Activated CD8-positive, alpha-beta T cell treated with anti-CD3 and anti-CD28 coated beads for 36 hours (primary cell): ENCODE results near the gene MAIP1. TPM values are rescaled to one million over a fixed set of nuclear protein-coding genes. Genes with fewer than 3 reads are reported as not detected.

Source experiments
- ATAC-seq: fragments of 200-7000 bp; cut with Tn5 transposase; one replicate; pipeline ENCODE4 v1.10.0; 2021; ENCODE audit warnings: mild to moderate bottlenecking, moderate library complexity
- CTCF ChIA-PET: fragments of 350-600 bp; sonication (Branson Sonifier 250); formaldehyde crosslinking; loops from one replicate; lab custom pipeline; 2021; ENCODE audit warnings: antibody characterized with exemption; lab: Charles Lee
- POLR2A ChIA-PET: fragments of 350-600 bp; sonication (Branson Sonifier 250); formaldehyde crosslinking; loops from one replicate; lab custom pipeline; 2021; ENCODE audit warnings: antibody characterized with exemption; lab: Charles Lee
- DNase-seq: peaks from one replicate; pipeline ENCODE4 v3.0.0-alpha.2; 2020
- H3K27ac Mint-ChIP-seq: one replicate; pipeline ENCODE4 v1.8.0; 2021; ENCODE audit warnings: mild to moderate bottlenecking, mixed read lengths
- H3K27me3 Mint-ChIP-seq: one replicate; pipeline ENCODE4 v1.8.0; 2021; ENCODE audit warnings: mixed read lengths
- H3K36me3 Mint-ChIP-seq: one replicate; pipeline ENCODE4 v1.8.0; 2021; ENCODE audit warnings: low read depth, mixed read lengths
- H3K4me1 Mint-ChIP-seq: one replicate; pipeline ENCODE4 v1.8.0; 2021; ENCODE audit warnings: low read depth, mixed read lengths
- H3K4me3 Mint-ChIP-seq: one replicate; pipeline ENCODE4 v1.8.0; 2021; ENCODE audit warnings: mild to moderate bottlenecking, moderate library complexity, mixed read lengths
- H3K9me3 Mint-ChIP-seq: one replicate; pipeline ENCODE4 v1.8.0; 2021; ENCODE audit warnings: mixed read lengths
- intact Hi-C: fragments of 100-400 bp; cut with micrococcal nuclease; formaldehyde crosslinking; loops from one replicate; pipeline ENCODE4 v1.10.0; 2022
- total RNA-seq, 2 experiments: library from RNA; stranded (reverse); gene quantifications; one replicate each; pipeline ENCODE4 v1.2.3, GENCODE V29; 2021
- TF ChIP-seq, protein P1 (sequence below): fragments of 200-600 bp; IDR thresholded peaks from one replicate; pipeline ENCODE4 v1.8.0; 2022; ENCODE audit warnings: antibody characterized with exemption, mild to moderate bottlenecking

MAIP1 gene
- total RNA-seq, 2 experiments from 2014 or later = 31.9 to 32.3 TPM

DNA sequence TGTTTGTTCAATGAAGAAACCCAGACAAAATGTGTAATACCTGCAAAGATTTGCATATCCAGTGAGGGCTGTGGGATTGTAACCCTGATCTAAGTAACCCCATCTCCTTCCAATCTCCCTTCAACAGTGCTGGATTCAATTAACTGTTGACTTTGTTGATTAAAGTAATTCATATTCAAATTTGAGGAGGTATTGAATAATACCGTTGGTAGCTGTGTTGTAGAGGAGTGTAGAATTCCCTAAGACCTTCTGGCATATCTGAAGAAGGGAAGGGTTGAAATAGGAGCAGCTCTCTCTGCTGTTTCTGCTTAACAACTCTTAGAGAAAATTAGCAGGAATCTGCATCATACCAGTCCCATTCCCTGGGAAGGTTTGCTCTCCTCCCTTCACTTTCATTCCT, 28.2 kb downstream of the MAIP1 start:
- TF ChIP-seq, protein P1, sequence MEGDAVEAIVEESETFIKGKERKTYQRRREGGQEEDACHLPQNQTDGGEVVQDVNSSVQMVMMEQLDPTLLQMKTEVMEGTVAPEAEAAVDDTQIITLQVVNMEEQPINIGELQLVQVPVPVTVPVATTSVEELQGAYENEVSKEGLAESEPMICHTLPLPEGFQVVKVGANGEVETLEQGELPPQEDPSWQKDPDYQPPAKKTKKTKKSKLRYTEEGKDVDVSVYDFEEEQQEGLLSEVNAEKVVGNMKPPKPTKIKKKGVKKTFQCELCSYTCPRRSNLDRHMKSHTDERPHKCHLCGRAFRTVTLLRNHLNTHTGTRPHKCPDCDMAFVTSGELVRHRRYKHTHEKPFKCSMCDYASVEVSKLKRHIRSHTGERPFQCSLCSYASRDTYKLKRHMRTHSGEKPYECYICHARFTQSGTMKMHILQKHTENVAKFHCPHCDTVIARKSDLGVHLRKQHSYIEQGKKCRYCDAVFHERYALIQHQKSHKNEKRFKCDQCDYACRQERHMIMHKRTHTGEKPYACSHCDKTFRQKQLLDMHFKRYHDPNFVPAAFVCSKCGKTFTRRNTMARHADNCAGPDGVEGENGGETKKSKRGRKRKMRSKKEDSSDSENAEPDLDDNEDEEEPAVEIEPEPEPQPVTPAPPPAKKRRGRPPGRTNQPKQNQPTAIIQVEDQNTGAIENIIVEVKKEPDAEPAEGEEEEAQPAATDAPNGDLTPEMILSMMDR = no peak
- no peaks in the 10 kb centered on the region for H3K9me3 Mint-ChIP-seq
- ATAC-seq (no peak), DNase-seq (no peak)
- no peak overlapping the region for H3K27ac Mint-ChIP-seq
- H3K36me3 Mint-ChIP-seq = no peaks in the 10 kb centered on the region
- H3K4me1 Mint-ChIP-seq = peaks cover 7% of the 10 kb centered on the region
- ChIA-PET POLR2A (no interaction called here), CTCF (interaction anchor here (1.1 to 4.7 kb wide), 2 partner anchors 487 to 499 kb away, joined by 6 to 41 read pairs; no protein-coding TSS in a partner anchor)
- no peaks in the 10 kb centered on the region for H3K27me3 Mint-ChIP-seq
- intact Hi-C loops = loop anchor here (5.0 to 10.0 kb wide), 2 partner anchors 171 to 494 kb away; no protein-coding TSS in a partner anchor
- H3K4me3 Mint-ChIP-seq = no peak overlapping the region

DNA sequence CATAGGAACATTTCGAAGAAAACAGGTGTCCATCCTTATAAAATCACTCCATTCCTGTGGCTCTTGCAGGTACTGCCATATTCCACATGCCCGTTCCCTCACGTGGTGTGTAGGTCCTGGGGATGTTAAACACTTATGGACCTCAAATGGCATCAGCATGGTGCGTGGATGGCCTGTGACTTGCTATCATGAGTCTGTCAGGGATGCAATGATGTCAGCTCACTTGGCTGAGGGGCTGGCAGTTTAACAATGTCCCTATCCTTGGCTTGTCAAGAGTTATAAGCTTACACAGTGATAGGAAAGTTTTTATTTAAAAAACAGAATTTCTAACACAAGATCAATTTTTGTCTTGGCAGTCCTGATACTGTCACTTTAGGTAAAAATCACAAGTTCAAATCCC, 28.8 kb downstream of the MAIP1 start:
- intact Hi-C loops = loop anchor here (5.0 to 10.0 kb wide), 2 partner anchors 171 to 493 kb away; no protein-coding TSS in a partner anchor
- H3K27ac Mint-ChIP-seq = no peak overlapping the region
- DNase-seq (no peak), ATAC-seq (no peak)
- no peaks in the 10 kb centered on the region for H3K9me3 Mint-ChIP-seq
- H3K36me3 Mint-ChIP-seq = no peaks in the 10 kb centered on the region
- H3K4me3 Mint-ChIP-seq = no peak overlapping the region
- TF ChIP-seq, protein P1 = no peak
- H3K27me3 Mint-ChIP-seq = no peaks in the 10 kb centered on the region
- ChIA-PET CTCF (interaction anchor here (0.7 to 4.7 kb wide), 8 partner anchors 11 to 502 kb away, joined by 3 to 41 read pairs (median 6); no protein-coding TSS in a partner anchor), POLR2A (no interaction called here)
- H3K4me1 Mint-ChIP-seq = peaks cover 2% of the 10 kb centered on the region

GRCh38 chr2:199984755-199985154, 29.4 kb downstream of the MAIP1 start:
- ChIA-PET POLR2A (interaction anchor here (0.6 kb wide), 1 partner anchor 289 kb away, joined by 3 read pairs; no protein-coding TSS in a partner anchor), CTCF (interaction anchor here (0.7 to 4.7 kb wide), 12 partner anchors 10 to 502 kb away, joined by 3 to 41 read pairs (median 5); no protein-coding TSS in a partner anchor)
- no peak overlapping the region for H3K27ac Mint-ChIP-seq
- peaks cover 2% of the 10 kb centered on the region for H3K4me1 Mint-ChIP-seq
- ATAC-seq (no peak), DNase-seq (no peak)
- intact Hi-C loops = loop anchor here (5.0 to 10.0 kb wide), 2 partner anchors 170 to 493 kb away; no protein-coding TSS in a partner anchor
- H3K9me3 Mint-ChIP-seq = no peaks in the 10 kb centered on the region
- no peaks in the 10 kb centered on the region for H3K27me3 Mint-ChIP-seq
- no peaks in the 10 kb centered on the region for H3K36me3 Mint-ChIP-seq
- no peak overlapping the region for H3K4me3 Mint-ChIP-seq
- TF ChIP-seq, protein P1 = no peak

DNA sequence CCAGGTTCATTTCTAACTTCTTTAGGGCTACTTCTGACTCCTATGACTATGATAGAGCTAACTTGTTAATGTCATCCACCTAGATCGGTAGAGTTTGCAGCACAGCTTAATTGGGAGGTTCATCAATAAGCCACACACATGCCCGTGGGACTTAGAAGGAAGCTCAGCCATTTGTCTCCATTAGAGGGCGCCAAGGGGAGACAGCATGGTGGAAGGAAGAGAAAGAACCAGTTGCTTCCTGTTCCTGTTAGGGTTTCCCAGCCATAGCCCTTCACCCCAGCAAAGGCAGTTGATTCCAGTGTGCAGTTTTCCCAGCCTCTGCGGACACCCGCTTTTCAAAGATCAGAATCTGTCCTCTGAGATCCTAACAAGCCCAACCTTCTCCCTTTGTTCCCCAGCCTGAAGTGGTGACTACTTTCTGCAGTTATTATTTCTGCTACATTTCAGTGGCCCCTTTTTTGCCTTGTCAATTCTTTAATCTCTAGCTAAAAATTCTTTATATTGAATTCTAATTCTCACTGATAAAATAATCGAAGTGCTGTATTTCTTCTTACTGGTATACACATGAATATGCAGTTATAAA, 30.3 kb downstream of the MAIP1 start:
- peak; percentile 82 for DNase-seq
- Mint-ChIP-seq H3K36me3 (no peaks in the 10 kb centered on the region), H3K9me3 (no peaks in the 10 kb centered on the region), H3K27me3 (no peaks in the 10 kb centered on the region), H3K27ac (no peak overlapping the region), H3K4me3 (no peak overlapping the region), H3K4me1 (no peaks in the 10 kb centered on the region)
- ATAC-seq = peak; percentile 96
- ChIA-PET POLR2A (no interaction called here), CTCF (interaction anchor here (0.6 to 4.7 kb wide), 32 partner anchors 10 to 509 kb away, joined by 3 to 41 read pairs (median 4); no protein-coding TSS in a partner anchor)
- TF ChIP-seq, protein P1 = peak; percentile 56
- intact Hi-C loops = loop anchor here (10.0 kb wide), 1 partner anchor 169 kb away; no protein-coding TSS in a partner anchor

DNA sequence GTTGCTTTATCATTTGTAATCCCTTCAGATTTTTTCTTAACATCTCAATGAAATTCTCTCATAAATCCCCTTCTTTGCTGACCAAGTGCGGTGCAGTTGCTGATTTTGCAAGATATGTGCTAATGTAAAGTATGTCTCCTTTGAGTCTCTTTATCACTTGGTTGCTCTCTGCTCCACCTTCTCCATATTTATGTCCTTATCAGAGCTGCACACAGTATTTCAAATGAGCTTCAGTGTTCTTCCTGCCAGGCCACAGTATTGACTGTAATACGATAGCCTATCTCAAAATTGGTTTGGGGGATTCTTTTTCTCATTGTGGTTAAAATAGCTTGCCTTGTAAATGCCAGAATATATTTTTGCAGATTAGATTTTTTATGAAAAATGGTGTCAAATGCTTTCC, 32.2 kb downstream of the MAIP1 start:
- no peak overlapping the region for H3K4me3 Mint-ChIP-seq
- no peaks in the 10 kb centered on the region for H3K9me3 Mint-ChIP-seq
- intact Hi-C loops = loop anchor here (10.0 kb wide), 1 partner anchor 167 kb away; no protein-coding TSS in a partner anchor
- CTCF ChIA-PET = interaction anchor here (1.1 to 4.7 kb wide), 2 partner anchors 8 to 495 kb away, joined by 4 to 41 read pairs; no protein-coding TSS in a partner anchor
- TF ChIP-seq, protein P1 = no peak
- no peak overlapping the region for H3K27ac Mint-ChIP-seq
- no peaks in the 10 kb centered on the region for H3K4me1 Mint-ChIP-seq
- no peaks in the 10 kb centered on the region for H3K27me3 Mint-ChIP-seq
- POLR2A ChIA-PET = interaction anchor here (1.2 kb wide), 1 partner anchor 63 kb away, joined by 3 read pairs; no protein-coding TSS in a partner anchor
- no peak for DNase-seq
- no peaks in the 10 kb centered on the region for H3K36me3 Mint-ChIP-seq
- no peak for ATAC-seq
